MM.1S (cell line): Measurements from ENCODE around the gene SLC25A25.

Experiments used
- DNase-seq: peaks from one replicate; pipeline ENCODE4 v3.0.0-alpha.2; 2015
- H2AFZ ChIP-seq: fragments of 300-600 bp; sonication (generic); 2 replicates; pipeline ENCODE4 v1.6.0; 2016; ENCODE audit warnings: antibody characterized with exemption, low read length
- H3F3A ChIP-seq: fragments of 300-600 bp; sonication (generic); 2 replicates; pipeline ENCODE4 v1.6.1; 2016; ENCODE audit warnings: mild to moderate bottlenecking, antibody characterized with exemption, low read length, moderate library complexity, mixed read lengths; ENCODE audit not compliant: insufficient read depth
- H3K27ac ChIP-seq: fragments of 300-600 bp; sonication (generic); 2 replicates; pipeline ENCODE4 v1.5.1; 2016; ENCODE audit warnings: mild to moderate bottlenecking, low read length
- H3K27me3 ChIP-seq: fragments of 300-600 bp; sonication (generic); replicated peaks from 2 replicates; pipeline ENCODE4 v1.6.0; 2016; ENCODE audit warnings: low read length; ENCODE audit not compliant: insufficient read depth
- H3K36me3 ChIP-seq: fragments of 300-600 bp; sonication (generic); replicated peaks from 2 replicates; pipeline ENCODE4 v1.6.1; 2016; ENCODE audit warnings: mild to moderate bottlenecking, low read length, mixed read lengths; ENCODE audit not compliant: insufficient read depth
- H3K4me1 ChIP-seq: fragments of 300-600 bp; sonication (generic); 2 replicates; pipeline ENCODE4 v1.6.1; 2016; ENCODE audit warnings: low read length, mixed read lengths
- H3K4me2 ChIP-seq: fragments of 300-600 bp; sonication (generic); 2 replicates; pipeline ENCODE4 v1.6.0; 2016; ENCODE audit warnings: low read depth, low read length
- H3K4me3 ChIP-seq: fragments of 300-600 bp; sonication (generic); 2 replicates; pipeline ENCODE4 v1.5.1; 2016; ENCODE audit warnings: low read length, mixed read lengths
- H3K79me2 ChIP-seq: fragments of 300-600 bp; sonication (generic); 2 replicates; pipeline ENCODE4 v1.6.1; 2016; ENCODE audit warnings: mixed run types, low read length, mixed read lengths
- H3K9ac ChIP-seq: fragments of 300-600 bp; sonication (generic); 2 replicates; pipeline ENCODE4 v1.6.1; 2016; ENCODE audit warnings: low read length, mixed read lengths
- H3K9me2 ChIP-seq: fragments of 300-600 bp; sonication (generic); replicated peaks from 2 replicates; pipeline ENCODE4 v1.6.1; 2016; ENCODE audit warnings: mild to moderate bottlenecking, low read length, mixed read lengths; ENCODE audit not compliant: insufficient read depth
- H3K9me3 ChIP-seq: fragments of 300-600 bp; sonication (generic); replicated peaks from 2 replicates; pipeline ENCODE4 v1.6.1; 2016; ENCODE audit warnings: mild to moderate bottlenecking, low read length, mixed read lengths; ENCODE audit not compliant: insufficient read depth
- H4K20me1 ChIP-seq: fragments of 300-600 bp; sonication (generic); 2 replicates; pipeline ENCODE4 v1.6.1; 2016; ENCODE audit warnings: mild to moderate bottlenecking, low read length, moderate library complexity, mixed read lengths; ENCODE audit not compliant: insufficient read depth
- EZH2 ChIP-seq: fragments of 300-600 bp; sonication (generic); optimal IDR thresholded peaks from 2 replicates; pipeline ENCODE3; 2017; ENCODE audit warnings: low read depth, mild to moderate bottlenecking, antibody characterized with exemption, low read length, mixed read lengths
- EZH2phosphoT487 ChIP-seq: fragments of 300-600 bp; sonication (generic); IDR thresholded peaks from 2 replicates; pipeline ENCODE4 v1.6.1; 2018; ENCODE audit warnings: antibody characterized with exemption, low read length
- TF ChIP-seq, protein P1 (sequence below): fragments of 300-600 bp; sonication (generic); IDR thresholded peaks from 2 replicates; pipeline ENCODE4 v1.5.1; 2016; ENCODE audit warnings: antibody characterized with exemption, low read length, mixed read lengths

The SLC25A25 gene

GRCh38 chr9:128139621-128140020 lies 71.6 kb downstream of the SLC25A25 start:
- Histone ChIP-seq H3F3A (no peaks in the 10 kb centered on the region), H3K9ac (no peak overlapping the region), H3K9me3 (no peaks in the 10 kb centered on the region), H2AFZ (no peak overlapping the region), H3K27me3 (peaks cover 13% of the 10 kb centered on the region), H3K4me3 (no peak overlapping the region), H4K20me1 (no peaks in the 10 kb centered on the region), H3K36me3 (no peaks in the 10 kb centered on the region), H3K4me1 (no peaks in the 10 kb centered on the region), H3K27ac (no peak overlapping the region), H3K9me2 (no peaks in the 10 kb centered on the region), H3K4me2 (no peak overlapping the region), H3K79me2 (no peaks in the 10 kb centered on the region)
- no peak for DNase-seq
- TF ChIP-seq EZH2, result no peak
- TF ChIP-seq EZH2phosphoT487, result no peak
- TF ChIP-seq, protein P1, sequence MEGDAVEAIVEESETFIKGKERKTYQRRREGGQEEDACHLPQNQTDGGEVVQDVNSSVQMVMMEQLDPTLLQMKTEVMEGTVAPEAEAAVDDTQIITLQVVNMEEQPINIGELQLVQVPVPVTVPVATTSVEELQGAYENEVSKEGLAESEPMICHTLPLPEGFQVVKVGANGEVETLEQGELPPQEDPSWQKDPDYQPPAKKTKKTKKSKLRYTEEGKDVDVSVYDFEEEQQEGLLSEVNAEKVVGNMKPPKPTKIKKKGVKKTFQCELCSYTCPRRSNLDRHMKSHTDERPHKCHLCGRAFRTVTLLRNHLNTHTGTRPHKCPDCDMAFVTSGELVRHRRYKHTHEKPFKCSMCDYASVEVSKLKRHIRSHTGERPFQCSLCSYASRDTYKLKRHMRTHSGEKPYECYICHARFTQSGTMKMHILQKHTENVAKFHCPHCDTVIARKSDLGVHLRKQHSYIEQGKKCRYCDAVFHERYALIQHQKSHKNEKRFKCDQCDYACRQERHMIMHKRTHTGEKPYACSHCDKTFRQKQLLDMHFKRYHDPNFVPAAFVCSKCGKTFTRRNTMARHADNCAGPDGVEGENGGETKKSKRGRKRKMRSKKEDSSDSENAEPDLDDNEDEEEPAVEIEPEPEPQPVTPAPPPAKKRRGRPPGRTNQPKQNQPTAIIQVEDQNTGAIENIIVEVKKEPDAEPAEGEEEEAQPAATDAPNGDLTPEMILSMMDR, result no peak

DNA sequence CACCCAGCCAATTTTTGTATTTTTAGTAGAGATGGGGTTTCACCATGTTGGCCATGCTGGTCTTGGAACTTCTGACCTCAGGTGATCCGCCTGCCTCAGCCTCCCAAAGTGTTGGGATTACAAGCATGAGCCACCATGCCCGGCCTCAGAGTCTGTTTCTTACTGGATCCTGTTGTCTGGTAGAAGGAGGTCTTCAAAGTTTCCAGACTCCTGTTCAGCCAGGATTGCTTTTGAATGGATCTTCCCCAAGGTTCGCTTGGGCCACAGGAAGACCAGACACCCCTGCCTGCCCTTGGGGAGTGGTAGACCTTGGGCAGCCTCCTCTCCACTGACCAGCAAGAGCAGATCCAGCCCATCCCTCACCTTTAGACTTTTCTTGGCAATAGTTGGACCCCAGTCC lies 73.6 kb downstream of the SLC25A25 start:
- no peaks in the 10 kb centered on the region for H3K4me1 ChIP-seq
- H4K20me1 ChIP-seq, result no peaks in the 10 kb centered on the region
- H3K4me3 ChIP-seq, result no peak overlapping the region
- H2AFZ ChIP-seq, result no peak overlapping the region
- no peak overlapping the region for H3K4me2 ChIP-seq
- no peak overlapping the region for H3K9ac ChIP-seq
- TF ChIP-seq EZH2 (no peak), EZH2phosphoT487 (no peak)
- TF ChIP-seq, protein P1, result no peak
- H3K27me3 ChIP-seq, result peaks cover 15% of the 10 kb centered on the region
- no peaks in the 10 kb centered on the region for H3K9me3 ChIP-seq
- no peaks in the 10 kb centered on the region for H3K79me2 ChIP-seq
- DNase-seq, result no peak
- H3K27ac ChIP-seq, result no peak overlapping the region
- no peaks in the 10 kb centered on the region for H3F3A ChIP-seq
- H3K36me3 ChIP-seq, result no peaks in the 10 kb centered on the region
- no peaks in the 10 kb centered on the region for H3K9me2 ChIP-seq

DNA sequence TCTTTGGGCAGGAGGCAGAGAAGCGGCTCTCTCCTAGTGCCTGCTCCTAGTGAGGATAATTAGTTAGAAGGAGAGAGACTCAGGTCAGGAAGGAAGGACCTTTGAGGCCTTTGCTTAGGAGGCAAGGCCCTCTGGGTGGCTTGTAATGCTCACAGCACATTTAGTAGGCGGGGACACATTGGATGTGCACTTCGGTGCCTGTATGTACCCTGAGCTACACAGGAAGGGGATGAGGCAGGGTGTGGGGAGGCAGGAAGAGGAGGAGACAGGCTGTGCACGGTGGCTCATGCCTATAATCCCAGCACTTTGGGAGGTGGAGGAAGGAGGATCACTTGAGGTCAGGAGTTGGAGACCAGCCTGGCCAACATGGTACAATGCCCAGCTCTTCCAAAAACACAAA lies 74.0 kb downstream of the SLC25A25 start:
- Histone ChIP-seq H3K36me3 (no peaks in the 10 kb centered on the region), H3K9me3 (no peaks in the 10 kb centered on the region), H3K4me3 (no peak overlapping the region), H3K4me1 (no peaks in the 10 kb centered on the region), H4K20me1 (no peaks in the 10 kb centered on the region), H3K4me2 (no peak overlapping the region), H3K27me3 (peaks cover 19% of the 10 kb centered on the region), H3K9me2 (no peaks in the 10 kb centered on the region), H2AFZ (no peak overlapping the region), H3K27ac (no peak overlapping the region), H3K79me2 (no peaks in the 10 kb centered on the region), H3K9ac (no peak overlapping the region), H3F3A (no peaks in the 10 kb centered on the region)
- DNase-seq, result no peak
- no peak for TF ChIP-seq EZH2phosphoT487
- TF ChIP-seq, protein P1, result no peak
- no peak for TF ChIP-seq EZH2
